Measurements from ENCODE around the gene CIB2.

DNA sequence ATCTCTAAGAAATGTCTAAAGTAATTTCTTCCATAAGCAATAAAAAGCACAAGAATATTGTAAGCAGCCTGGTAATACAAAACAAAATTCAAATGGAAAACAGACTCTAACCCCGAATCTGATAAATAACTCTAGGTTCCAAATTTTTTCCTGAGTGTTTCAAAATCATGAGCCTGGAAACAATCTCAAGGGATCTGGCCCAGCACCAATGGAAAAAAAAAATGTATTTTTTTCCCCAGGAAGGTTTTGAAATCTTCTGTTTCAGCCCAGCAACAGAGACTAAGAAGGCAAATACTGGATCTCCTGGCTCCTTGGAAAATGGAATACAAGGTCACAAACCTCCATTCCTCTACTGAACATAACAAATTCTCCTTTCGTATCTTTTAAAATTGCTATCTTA lies 66.7 kb downstream of the CIB2 start:
- TF ChIP-seq, protein P1, sequence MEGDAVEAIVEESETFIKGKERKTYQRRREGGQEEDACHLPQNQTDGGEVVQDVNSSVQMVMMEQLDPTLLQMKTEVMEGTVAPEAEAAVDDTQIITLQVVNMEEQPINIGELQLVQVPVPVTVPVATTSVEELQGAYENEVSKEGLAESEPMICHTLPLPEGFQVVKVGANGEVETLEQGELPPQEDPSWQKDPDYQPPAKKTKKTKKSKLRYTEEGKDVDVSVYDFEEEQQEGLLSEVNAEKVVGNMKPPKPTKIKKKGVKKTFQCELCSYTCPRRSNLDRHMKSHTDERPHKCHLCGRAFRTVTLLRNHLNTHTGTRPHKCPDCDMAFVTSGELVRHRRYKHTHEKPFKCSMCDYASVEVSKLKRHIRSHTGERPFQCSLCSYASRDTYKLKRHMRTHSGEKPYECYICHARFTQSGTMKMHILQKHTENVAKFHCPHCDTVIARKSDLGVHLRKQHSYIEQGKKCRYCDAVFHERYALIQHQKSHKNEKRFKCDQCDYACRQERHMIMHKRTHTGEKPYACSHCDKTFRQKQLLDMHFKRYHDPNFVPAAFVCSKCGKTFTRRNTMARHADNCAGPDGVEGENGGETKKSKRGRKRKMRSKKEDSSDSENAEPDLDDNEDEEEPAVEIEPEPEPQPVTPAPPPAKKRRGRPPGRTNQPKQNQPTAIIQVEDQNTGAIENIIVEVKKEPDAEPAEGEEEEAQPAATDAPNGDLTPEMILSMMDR (conservative IDR thresholded peaks at IDR 0.05; ENCODE audit: low read depth in 2 of 2): no peak
- TF ChIP-seq EZH2 (IDR thresholded peaks at IDR 0.05; ENCODE audit: low read depth, unreplicated experiment): no peak
- TF ChIP-seq, protein P2, sequence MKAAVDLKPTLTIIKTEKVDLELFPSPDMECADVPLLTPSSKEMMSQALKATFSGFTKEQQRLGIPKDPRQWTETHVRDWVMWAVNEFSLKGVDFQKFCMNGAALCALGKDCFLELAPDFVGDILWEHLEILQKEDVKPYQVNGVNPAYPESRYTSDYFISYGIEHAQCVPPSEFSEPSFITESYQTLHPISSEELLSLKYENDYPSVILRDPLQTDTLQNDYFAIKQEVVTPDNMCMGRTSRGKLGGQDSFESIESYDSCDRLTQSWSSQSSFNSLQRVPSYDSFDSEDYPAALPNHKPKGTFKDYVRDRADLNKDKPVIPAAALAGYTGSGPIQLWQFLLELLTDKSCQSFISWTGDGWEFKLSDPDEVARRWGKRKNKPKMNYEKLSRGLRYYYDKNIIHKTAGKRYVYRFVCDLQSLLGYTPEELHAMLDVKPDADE (IDR thresholded peaks at IDR 0.05): no peak
- no peak for TF ChIP-seq POLR2AphosphoS5 (IDR thresholded peaks at IDR 0.05; ENCODE audit: low read depth)
- no peak for TF ChIP-seq EZH2phosphoT487 (IDR thresholded peaks at IDR 0.05; ENCODE audit: unreplicated experiment)
- TF ChIP-seq, protein P3, sequence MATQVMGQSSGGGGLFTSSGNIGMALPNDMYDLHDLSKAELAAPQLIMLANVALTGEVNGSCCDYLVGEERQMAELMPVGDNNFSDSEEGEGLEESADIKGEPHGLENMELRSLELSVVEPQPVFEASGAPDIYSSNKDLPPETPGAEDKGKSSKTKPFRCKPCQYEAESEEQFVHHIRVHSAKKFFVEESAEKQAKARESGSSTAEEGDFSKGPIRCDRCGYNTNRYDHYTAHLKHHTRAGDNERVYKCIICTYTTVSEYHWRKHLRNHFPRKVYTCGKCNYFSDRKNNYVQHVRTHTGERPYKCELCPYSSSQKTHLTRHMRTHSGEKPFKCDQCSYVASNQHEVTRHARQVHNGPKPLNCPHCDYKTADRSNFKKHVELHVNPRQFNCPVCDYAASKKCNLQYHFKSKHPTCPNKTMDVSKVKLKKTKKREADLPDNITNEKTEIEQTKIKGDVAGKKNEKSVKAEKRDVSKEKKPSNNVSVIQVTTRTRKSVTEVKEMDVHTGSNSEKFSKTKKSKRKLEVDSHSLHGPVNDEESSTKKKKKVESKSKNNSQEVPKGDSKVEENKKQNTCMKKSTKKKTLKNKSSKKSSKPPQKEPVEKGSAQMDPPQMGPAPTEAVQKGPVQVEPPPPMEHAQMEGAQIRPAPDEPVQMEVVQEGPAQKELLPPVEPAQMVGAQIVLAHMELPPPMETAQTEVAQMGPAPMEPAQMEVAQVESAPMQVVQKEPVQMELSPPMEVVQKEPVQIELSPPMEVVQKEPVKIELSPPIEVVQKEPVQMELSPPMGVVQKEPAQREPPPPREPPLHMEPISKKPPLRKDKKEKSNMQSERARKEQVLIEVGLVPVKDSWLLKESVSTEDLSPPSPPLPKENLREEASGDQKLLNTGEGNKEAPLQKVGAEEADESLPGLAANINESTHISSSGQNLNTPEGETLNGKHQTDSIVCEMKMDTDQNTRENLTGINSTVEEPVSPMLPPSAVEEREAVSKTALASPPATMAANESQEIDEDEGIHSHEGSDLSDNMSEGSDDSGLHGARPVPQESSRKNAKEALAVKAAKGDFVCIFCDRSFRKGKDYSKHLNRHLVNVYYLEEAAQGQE (IDR thresholded peaks at IDR 0.05; ENCODE audit: unreplicated experiment): no peak
- no peak for TF ChIP-seq JUNB (IDR thresholded peaks at IDR 0.05; ENCODE audit: unreplicated experiment)
- TF ChIP-seq STAT1 (IDR thresholded peaks at IDR 0.05; ENCODE audit: unreplicated experiment): no peak
- no peak for TF ChIP-seq ZNF331 (CRISPR knock-in tag; IDR thresholded peaks at IDR 0.05; ENCODE audit: low read depth)
- TF ChIP-seq CREB1 (CRISPR knock-in tag; IDR thresholded peaks at IDR 0.05; ENCODE audit: low read depth): no peak

Data from GM23338 (cell line).